Mucosa of stomach (tissue), 1 donor: ENCODE data around the gene AK3.

Source experiments
- H3K27me3 ChIP-seq: one replicate; pipeline ENCODE4 v1.7.0; 2013; ENCODE audit warnings: mild to moderate bottlenecking, low read length; ENCODE audit not compliant: control insufficient read depth, insufficient read depth
- H3K36me3 ChIP-seq: one replicate; pipeline ENCODE4 v1.7.0; 2013; ENCODE audit warnings: low read length; ENCODE audit not compliant: control insufficient read depth, insufficient read depth
- H3K4me1 ChIP-seq: one replicate; pipeline ENCODE4 v1.7.0; 2013; ENCODE audit warnings: mild to moderate bottlenecking, low read length; ENCODE audit not compliant: control insufficient read depth, insufficient read depth
- H3K4me3 ChIP-seq: one replicate; pipeline ENCODE4 v1.7.0; 2013; ENCODE audit warnings: low read length
- H3K9ac ChIP-seq: one replicate; pipeline ENCODE4 v1.7.0; 2013; ENCODE audit warnings: mild to moderate bottlenecking, low read length, moderate library complexity
- H3K9me3 ChIP-seq: one replicate; pipeline ENCODE4 v1.7.0; 2013; ENCODE audit warnings: mild to moderate bottlenecking, low read length, moderate library complexity; ENCODE audit not compliant: control insufficient read depth
- donor health status: Pancreatic carcinoma.

AK3 gene

GRCh38 chr9:4718911-4719310 lies 22.1 kb downstream of the AK3 start:
- Histone ChIP-seq H3K4me3 (no peak overlapping the region), H3K9me3 (no peaks in the 10 kb centered on the region), H3K4me1 (no peaks in the 10 kb centered on the region), H3K9ac (no peak overlapping the region), H3K27me3 (no peaks in the 10 kb centered on the region), H3K36me3 (peaks cover 9% of the 10 kb centered on the region)

- no peaks in the 10 kb centered on the region for H3K27me3 ChIP-seq
- H3K4me3 ChIP-seq: no peak overlapping the region
- H3K9ac ChIP-seq: no peak overlapping the region
- no peaks in the 10 kb centered on the region for H3K9me3 ChIP-seq
- no peaks in the 10 kb centered on the region for H3K4me1 ChIP-seq
- H3K36me3 ChIP-seq: peaks cover 9% of the 10 kb centered on the region
Observed at GRCh38 chr9:4717815-4718214, 23.2 kb downstream of the AK3 start.

- no peaks in the 10 kb centered on the region for H3K27me3 ChIP-seq
- no peak overlapping the region for H3K9ac ChIP-seq
- H3K9me3 ChIP-seq: no peaks in the 10 kb centered on the region
- no peak overlapping the region for H3K4me3 ChIP-seq
- no peaks in the 10 kb centered on the region for H3K4me1 ChIP-seq
- H3K36me3 ChIP-seq: peaks cover 9% of the 10 kb centered on the region
Observed at GRCh38 chr9:4716163-4716562, 24.8 kb downstream of the AK3 start.

GRCh38 chr9:4714266-4715016 lies 26.6 kb downstream of the AK3 start:
- Histone ChIP-seq H3K9ac (no peak overlapping the region), H3K4me3 (no peak overlapping the region), H3K9me3 (no peaks in the 10 kb centered on the region), H3K36me3 (peaks cover 9% of the 10 kb centered on the region), H3K27me3 (no peaks in the 10 kb centered on the region), H3K4me1 (no peaks in the 10 kb centered on the region)

GRCh38 chr9:4713849-4714248 lies 27.2 kb downstream of the AK3 start:
- Histone ChIP-seq H3K9me3 (no peaks in the 10 kb centered on the region), H3K9ac (no peak overlapping the region), H3K27me3 (no peaks in the 10 kb centered on the region), H3K36me3 (peaks cover 8% of the 10 kb centered on the region), H3K4me1 (no peaks in the 10 kb centered on the region), H3K4me3 (no peak overlapping the region)

- Histone ChIP-seq H3K9ac (no peak overlapping the region), H3K36me3 (no peaks in the 10 kb centered on the region), H3K4me3 (no peak overlapping the region), H3K4me1 (no peaks in the 10 kb centered on the region), H3K9me3 (no peaks in the 10 kb centered on the region), H3K27me3 (no peaks in the 10 kb centered on the region)
Observed at GRCh38 chr9:4709380-4709779, 31.6 kb downstream of the AK3 start.

GRCh38 chr9:4706971-4707622 lies 33.9 kb downstream of the AK3 start:
- no peaks in the 10 kb centered on the region for H3K9me3 ChIP-seq
- no peak overlapping the region for H3K9ac ChIP-seq
- H3K36me3 ChIP-seq: no peaks in the 10 kb centered on the region
- no peaks in the 10 kb centered on the region for H3K27me3 ChIP-seq
- H3K4me1 ChIP-seq: no peaks in the 10 kb centered on the region
- no peak overlapping the region for H3K4me3 ChIP-seq

GRCh38 chr9:4706021-4706420 lies 35.0 kb downstream of the AK3 start:
- Histone ChIP-seq H3K9ac (no peak overlapping the region), H3K4me1 (no peaks in the 10 kb centered on the region), H3K36me3 (no peaks in the 10 kb centered on the region), H3K9me3 (no peaks in the 10 kb centered on the region), H3K27me3 (no peaks in the 10 kb centered on the region), H3K4me3 (no peak overlapping the region)

GRCh38 chr9:4704129-4704528 lies 36.9 kb downstream of the AK3 start:
- no peak overlapping the region for H3K4me3 ChIP-seq
- H3K9me3 ChIP-seq: no peaks in the 10 kb centered on the region
- no peaks in the 10 kb centered on the region for H3K27me3 ChIP-seq
- H3K4me1 ChIP-seq: no peaks in the 10 kb centered on the region
- H3K36me3 ChIP-seq: no peaks in the 10 kb centered on the region
- H3K9ac ChIP-seq: no peak overlapping the region

GRCh38 chr9:4701526-4701925 lies 39.5 kb downstream of the AK3 start:
- Histone ChIP-seq H3K36me3 (no peaks in the 10 kb centered on the region), H3K4me3 (no peak overlapping the region), H3K4me1 (no peaks in the 10 kb centered on the region), H3K9ac (no peak overlapping the region), H3K9me3 (no peaks in the 10 kb centered on the region), H3K27me3 (no peaks in the 10 kb centered on the region)

- Histone ChIP-seq H3K27me3 (no peaks in the 10 kb centered on the region), H3K9me3 (no peaks in the 10 kb centered on the region), H3K4me1 (no peaks in the 10 kb centered on the region), H3K9ac (no peak overlapping the region), H3K4me3 (no peak overlapping the region), H3K36me3 (no peaks in the 10 kb centered on the region)
Observed at GRCh38 chr9:4700932-4701331, 40.1 kb downstream of the AK3 start.

GRCh38 chr9:4700091-4700490 lies 40.9 kb downstream of the AK3 start:
- H3K4me1 ChIP-seq: no peaks in the 10 kb centered on the region
- no peak overlapping the region for H3K4me3 ChIP-seq
- H3K9me3 ChIP-seq: no peaks in the 10 kb centered on the region
- no peak overlapping the region for H3K9ac ChIP-seq
- H3K27me3 ChIP-seq: no peaks in the 10 kb centered on the region
- no peaks in the 10 kb centered on the region for H3K36me3 ChIP-seq
